OCI-LY7 (cell line): ENCODE results near the gene HDGFL3.

ENCODE experiments used
- EZH2phosphoT487 ChIP-seq: fragments of 200-600 bp; sonication (generic); IDR thresholded peaks from 2 replicates; pipeline ENCODE4 v1.6.1; 2018; ENCODE audit warnings: low read depth, borderline replicate concordance, mild to moderate bottlenecking, mixed run types, antibody characterized with exemption, low read length, moderate library complexity, mixed read lengths
- TF ChIP-seq, protein P1 (sequence below): fragments of 200-600 bp; sonication (generic); conservative IDR thresholded peaks from 2 replicates; pipeline ENCODE4 v1.5.1; 2014; ENCODE audit warnings: mild to moderate bottlenecking, antibody characterized with exemption, low read length, moderate library complexity, mixed read lengths

DNA sequence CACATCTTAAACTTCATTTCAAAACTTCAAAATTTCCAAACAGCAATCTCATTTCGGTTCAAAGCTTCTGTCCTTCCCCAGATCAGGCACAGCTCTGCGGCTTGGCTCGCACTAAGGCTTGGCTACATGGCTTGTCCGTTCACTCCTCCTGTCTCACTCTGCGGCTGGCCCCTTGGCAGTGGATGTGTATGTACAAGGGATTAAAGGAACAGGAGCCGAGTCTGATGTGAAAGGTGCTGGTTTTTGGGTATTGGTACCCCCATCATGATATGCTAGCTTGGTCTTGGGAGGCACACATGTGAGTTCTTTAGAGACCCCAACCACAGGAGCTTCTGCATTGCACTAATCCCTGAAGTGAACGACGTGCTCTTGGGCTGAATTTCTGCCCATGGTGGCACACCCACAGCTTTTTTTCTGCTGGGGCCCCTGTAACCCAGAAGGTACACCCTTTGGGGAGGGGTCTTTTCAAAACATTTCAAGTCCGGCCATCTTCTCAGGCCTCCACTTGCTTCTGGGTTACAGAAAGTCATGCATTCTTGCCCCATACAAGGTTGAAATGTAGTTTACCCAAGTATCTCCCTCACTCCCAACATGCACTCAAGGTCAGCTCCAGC lies 87.5 kb downstream of the HDGFL3 start:
- TF ChIP-seq, protein P1, sequence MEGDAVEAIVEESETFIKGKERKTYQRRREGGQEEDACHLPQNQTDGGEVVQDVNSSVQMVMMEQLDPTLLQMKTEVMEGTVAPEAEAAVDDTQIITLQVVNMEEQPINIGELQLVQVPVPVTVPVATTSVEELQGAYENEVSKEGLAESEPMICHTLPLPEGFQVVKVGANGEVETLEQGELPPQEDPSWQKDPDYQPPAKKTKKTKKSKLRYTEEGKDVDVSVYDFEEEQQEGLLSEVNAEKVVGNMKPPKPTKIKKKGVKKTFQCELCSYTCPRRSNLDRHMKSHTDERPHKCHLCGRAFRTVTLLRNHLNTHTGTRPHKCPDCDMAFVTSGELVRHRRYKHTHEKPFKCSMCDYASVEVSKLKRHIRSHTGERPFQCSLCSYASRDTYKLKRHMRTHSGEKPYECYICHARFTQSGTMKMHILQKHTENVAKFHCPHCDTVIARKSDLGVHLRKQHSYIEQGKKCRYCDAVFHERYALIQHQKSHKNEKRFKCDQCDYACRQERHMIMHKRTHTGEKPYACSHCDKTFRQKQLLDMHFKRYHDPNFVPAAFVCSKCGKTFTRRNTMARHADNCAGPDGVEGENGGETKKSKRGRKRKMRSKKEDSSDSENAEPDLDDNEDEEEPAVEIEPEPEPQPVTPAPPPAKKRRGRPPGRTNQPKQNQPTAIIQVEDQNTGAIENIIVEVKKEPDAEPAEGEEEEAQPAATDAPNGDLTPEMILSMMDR: no peak
- no peak for TF ChIP-seq EZH2phosphoT487
